BJ (cell line): Measurements from ENCODE around the gene ARL8B. TPM values are rescaled to one million over a fixed set of nuclear protein-coding genes. Genes with fewer than 3 reads are reported as not detected.
"Not testable (repeated sequence)": the region's sequence is repeated elsewhere in the genome, so short reads cannot be mapped to it uniquely, and the experiment has no call there.

Experiments
- CTCF ChIA-PET: fragments of 350-600 bp; formaldehyde crosslinking; extraction: SDS; loops from one replicate; lab custom pipeline; 2021; ENCODE audit warnings: antibody characterized with exemption, inconsistent platforms; lab: Yijun Ruan, JAX
- POLR2A ChIA-PET: fragments of 300-600 bp; sonication (Branson Sonifier 250); formaldehyde crosslinking; extraction: SDS; loops from one replicate; lab custom pipeline; 2021; ENCODE audit warnings: antibody characterized with exemption; lab: Charles Lee
- DNase-seq: peaks from one replicate; pipeline ENCODE4 v3.0.0-alpha.2; 2011; ENCODE audit warnings: low read depth
- H3K27me3 ChIP-seq: 2 replicates; pipeline ENCODE4 v1.6.0; 2011; ENCODE audit warnings: low read length; ENCODE audit not compliant: control insufficient read depth, insufficient read depth
- H3K36me3 ChIP-seq: 2 replicates; pipeline ENCODE4 v1.5.1; 2011; ENCODE audit warnings: low read length; ENCODE audit not compliant: control insufficient read depth, insufficient read depth
- H3K4me3 ChIP-seq: 2 replicates; pipeline ENCODE4 v1.5.1; 2011; ENCODE audit warnings: low read depth, mild to moderate bottlenecking, control low read depth, low read length
- polyA plus RNA-seq: library from polyadenylated mRNA; depleted of rRNA; stranded (reverse); fragments of >200 nt; gene quantifications from 2 replicates; pipeline ENCODE4 v1.2.3, GENCODE V29; 2011
- TF ChIP-seq, protein P1 (sequence below): IDR thresholded peaks from 2 replicates; pipeline ENCODE4 v1.5.1; 2011; ENCODE audit warnings: low read depth, mild to moderate bottlenecking, control low read depth, inconsistent platforms, low read length, moderate library complexity; ENCODE audit not compliant: insufficient read depth

The ARL8B gene
- polyA plus RNA-seq, 1 experiment = 20.3 TPM

DNA sequence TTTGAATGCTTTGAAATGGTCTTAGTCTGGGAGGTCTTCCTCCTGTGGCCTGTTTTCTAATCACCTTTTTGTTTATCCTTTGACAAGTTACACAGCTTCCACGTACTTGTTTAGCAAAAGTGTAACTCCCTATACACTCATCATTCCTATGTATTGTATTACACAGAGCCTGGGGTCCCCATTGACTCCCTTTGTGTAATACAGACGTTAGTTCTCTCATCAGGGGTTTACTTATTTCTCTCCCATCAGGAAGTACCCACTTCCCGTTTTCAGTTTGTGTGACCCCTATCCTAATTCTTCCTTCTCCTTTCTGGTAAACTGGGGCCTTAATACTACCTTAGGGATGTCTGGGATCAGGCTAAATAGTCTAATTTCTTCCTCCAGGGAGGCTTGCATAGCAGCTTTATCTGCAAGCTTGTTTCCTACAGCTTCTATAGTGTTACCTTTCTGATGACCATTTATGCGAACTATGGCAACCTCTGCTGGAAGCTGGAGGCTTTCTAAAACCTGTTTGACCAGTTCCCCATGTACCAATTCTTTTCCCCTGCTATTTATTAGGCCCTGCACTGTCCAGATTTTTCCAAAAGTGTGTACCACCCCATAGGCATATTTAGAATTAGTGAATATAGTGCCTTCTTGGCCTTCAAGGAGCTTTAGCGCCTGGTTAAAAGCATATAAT is 22.4 kb downstream of the ARL8B start:
- Histone ChIP-seq H3K36me3 (no peaks in the 10 kb centered on the region), H3K4me3 (no peak overlapping the region), H3K27me3 (no peaks in the 10 kb centered on the region)
- CTCF ChIA-PET = no interaction called here
- TF ChIP-seq, protein P1, sequence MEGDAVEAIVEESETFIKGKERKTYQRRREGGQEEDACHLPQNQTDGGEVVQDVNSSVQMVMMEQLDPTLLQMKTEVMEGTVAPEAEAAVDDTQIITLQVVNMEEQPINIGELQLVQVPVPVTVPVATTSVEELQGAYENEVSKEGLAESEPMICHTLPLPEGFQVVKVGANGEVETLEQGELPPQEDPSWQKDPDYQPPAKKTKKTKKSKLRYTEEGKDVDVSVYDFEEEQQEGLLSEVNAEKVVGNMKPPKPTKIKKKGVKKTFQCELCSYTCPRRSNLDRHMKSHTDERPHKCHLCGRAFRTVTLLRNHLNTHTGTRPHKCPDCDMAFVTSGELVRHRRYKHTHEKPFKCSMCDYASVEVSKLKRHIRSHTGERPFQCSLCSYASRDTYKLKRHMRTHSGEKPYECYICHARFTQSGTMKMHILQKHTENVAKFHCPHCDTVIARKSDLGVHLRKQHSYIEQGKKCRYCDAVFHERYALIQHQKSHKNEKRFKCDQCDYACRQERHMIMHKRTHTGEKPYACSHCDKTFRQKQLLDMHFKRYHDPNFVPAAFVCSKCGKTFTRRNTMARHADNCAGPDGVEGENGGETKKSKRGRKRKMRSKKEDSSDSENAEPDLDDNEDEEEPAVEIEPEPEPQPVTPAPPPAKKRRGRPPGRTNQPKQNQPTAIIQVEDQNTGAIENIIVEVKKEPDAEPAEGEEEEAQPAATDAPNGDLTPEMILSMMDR = no peak
- POLR2A ChIA-PET = no interaction called here
- no peak for DNase-seq

DNA sequence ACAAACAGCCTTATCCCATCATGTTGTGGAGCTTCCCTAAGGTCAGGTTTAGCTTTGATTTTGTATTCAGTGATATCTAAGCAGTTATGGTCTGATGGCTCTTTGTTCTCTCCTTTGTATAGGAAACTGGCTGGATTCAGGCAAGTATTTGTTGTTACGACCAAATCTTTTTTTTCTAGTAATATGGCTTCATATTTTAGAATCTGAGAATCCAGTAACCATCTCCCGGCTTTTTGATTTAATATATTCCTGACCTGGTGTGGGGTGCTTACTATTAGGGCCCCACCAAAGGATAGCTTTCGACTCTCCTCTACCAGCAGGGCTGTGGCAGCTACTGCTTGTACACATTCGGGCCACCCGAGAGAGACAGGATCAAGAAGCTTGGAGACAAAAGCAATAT is 23.0 kb downstream of the ARL8B start:
- Histone ChIP-seq H3K4me3 (no peak overlapping the region), H3K27me3 (no peaks in the 10 kb centered on the region), H3K36me3 (no peaks in the 10 kb centered on the region)
- no peak for DNase-seq
- ChIA-PET CTCF (no interaction called here), POLR2A (no interaction called here)
- TF ChIP-seq, protein P1 = no peak

DNA sequence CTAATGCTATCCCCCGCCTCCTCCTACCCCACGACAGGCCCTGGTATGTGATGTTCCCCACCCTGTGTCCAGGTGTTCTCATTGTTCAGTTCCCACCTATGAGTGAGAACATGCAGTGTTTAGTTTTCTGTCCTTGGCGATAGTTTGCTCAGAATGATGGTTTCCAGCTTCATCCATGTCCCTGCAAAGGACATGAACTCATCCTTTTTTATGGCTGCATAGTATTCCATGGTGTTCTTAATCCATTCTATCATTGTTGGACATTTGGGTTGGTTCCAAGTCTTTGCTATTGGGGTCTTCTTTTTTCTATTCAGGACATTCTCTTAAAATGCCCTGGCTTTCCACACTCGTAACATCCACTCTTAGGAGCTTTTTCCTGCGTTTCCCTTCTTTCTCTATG is 25.1 kb downstream of the ARL8B start:
- H3K4me3 ChIP-seq, DNase-seq, H3K36me3 ChIP-seq, H3K27me3 ChIP-seq, POLR2A ChIA-PET: not testable (repeated sequence)
- CTCF ChIA-PET = interaction anchor here (1.0 kb wide), 1 partner anchor 11 kb away, joined by 3 read pairs; no protein-coding TSS in a partner anchor

DNA sequence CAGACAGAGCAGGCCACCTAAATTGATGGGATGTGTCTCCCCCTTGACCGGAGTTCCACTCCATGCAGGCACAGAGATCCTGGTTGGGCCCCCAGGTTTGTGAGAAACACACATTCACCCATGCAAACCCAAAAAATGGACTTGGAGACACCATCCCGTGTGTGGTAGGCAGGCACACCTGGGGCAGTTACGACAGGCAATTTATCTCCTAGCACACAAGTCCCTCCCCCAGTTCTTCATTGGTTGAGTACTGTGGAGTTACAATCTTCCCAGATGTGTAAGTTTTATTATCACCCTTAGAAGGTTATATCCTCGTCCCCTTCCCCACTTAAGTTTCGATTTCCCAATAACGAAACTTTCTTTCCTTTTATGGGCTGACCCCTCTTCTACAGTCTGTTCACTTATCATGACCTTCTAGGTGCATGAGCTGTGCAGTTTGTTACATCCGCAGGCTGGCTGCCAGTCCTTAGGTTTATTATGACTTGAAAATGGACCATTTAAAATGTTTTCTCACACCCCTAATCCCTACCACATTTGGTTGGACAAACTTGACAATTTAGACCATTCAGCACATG is 27.3 kb downstream of the ARL8B start:
- Histone ChIP-seq H3K27me3 (no peaks in the 10 kb centered on the region), H3K4me3 (no peak overlapping the region), H3K36me3 (no peaks in the 10 kb centered on the region)
- TF ChIP-seq, protein P1 = no peak
- DNase-seq = no peak
- CTCF ChIA-PET = interaction anchor here (0.9 to 1.3 kb wide), 2 partner anchors 10 to 18 kb away, joined by 3 to 4 read pairs; no protein-coding TSS in a partner anchor
- POLR2A ChIA-PET = no interaction called here

DNA sequence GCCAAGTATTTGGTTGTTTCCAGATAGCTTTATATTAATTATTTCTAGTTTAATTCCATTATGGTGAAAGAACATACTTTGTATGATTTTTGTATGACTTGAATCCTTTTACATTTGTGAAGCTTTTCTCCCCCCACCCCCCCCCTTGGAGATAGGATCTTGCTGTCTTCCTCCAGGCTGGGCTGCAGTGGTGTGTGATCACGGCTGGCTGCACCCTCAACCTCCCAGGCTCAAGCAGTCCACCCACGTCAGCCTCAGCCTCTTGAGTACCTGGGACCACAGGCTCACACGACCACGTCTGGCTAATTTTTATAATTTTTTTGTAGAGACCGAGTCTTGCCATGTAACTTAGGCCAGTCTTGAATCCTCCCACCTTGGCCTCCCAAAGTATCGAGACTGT is 29.5 kb downstream of the ARL8B start:
- Histone ChIP-seq H3K4me3 (no peak overlapping the region), H3K27me3 (no peaks in the 10 kb centered on the region), H3K36me3 (no peaks in the 10 kb centered on the region)
- DNase-seq = no peak
- TF ChIP-seq, protein P1 = no peak
- POLR2A ChIA-PET = no interaction called here
- CTCF ChIA-PET = interaction anchor here (0.6 to 1.1 kb wide), 2 partner anchors 13 to 93 kb away, joined by 3 read pairs; no protein-coding TSS in a partner anchor
